GM19238 (cell line): ENCODE measurements around the gene HMGXB3.
"Not testable (repeated sequence)": the region's sequence is repeated elsewhere in the genome, so short reads cannot be mapped to it uniquely, and the experiment has no call there.

ENCODE experiments used
- DNase-seq: peaks from one replicate; pipeline ENCODE4 v3.0.0; 2011; ENCODE audit warnings: low spot score; ENCODE audit not compliant: insufficient read length

The HMGXB3 gene

GRCh38 chr5:150021491-150022157, 21.1 kb downstream of the HMGXB3 start:
- DNase-seq: no peak

- DNase-seq: no peak
These were observed 21.6 kb downstream of the HMGXB3 start for GRCh38 chr5:150022158-150022531.

GRCh38 chr5:150022681-150023080, 22.1 kb downstream of the HMGXB3 start:
- DNase-seq: no peak

GRCh38 chr5:150023136-150023535, 22.6 kb downstream of the HMGXB3 start:
- DNase-seq: no peak

GRCh38 chr5:150024346-150024984, 23.9 kb downstream of the HMGXB3 start:
- DNase-seq: no peak

GRCh38 chr5:150026682-150027172, 26.2 kb downstream of the HMGXB3 start:
- no peak for DNase-seq

GRCh38 chr5:150028047-150028446, 27.5 kb downstream of the HMGXB3 start:
- DNase-seq: not testable (repeated sequence)

- no peak for DNase-seq
These were observed 32.8 kb downstream of the HMGXB3 start for GRCh38 chr5:150033334-150033733.

GRCh38 chr5:150034662-150035061, 34.1 kb downstream of the HMGXB3 start:
- DNase-seq: no peak

- DNase-seq: peak; percentile 20
These were observed 34.8 kb downstream of the HMGXB3 start for GRCh38 chr5:150035139-150035895.

GRCh38 chr5:150036513-150036912, 36.0 kb downstream of the HMGXB3 start:
- no peak for DNase-seq

GRCh38 chr5:150038547-150038946, 38.0 kb downstream of the HMGXB3 start:
- DNase-seq: no peak

GRCh38 chr5:150042459-150042858, 41.9 kb downstream of the HMGXB3 start:
- no peak for DNase-seq

- DNase-seq: no peak
These were observed 43.3 kb downstream of the HMGXB3 start for GRCh38 chr5:150043657-150044328.

- DNase-seq: no peak
These were observed 43.8 kb downstream of the HMGXB3 start for GRCh38 chr5:150044329-150044681.

- no peak for DNase-seq
These were observed 44.2 kb downstream of the HMGXB3 start for GRCh38 chr5:150044712-150045111.

GRCh38 chr5:150045549-150045948, 45.0 kb downstream of the HMGXB3 start:
- DNase-seq: no peak

GRCh38 chr5:150046031-150046430, 45.5 kb downstream of the HMGXB3 start:
- DNase-seq: no peak

GRCh38 chr5:150050172-150050811, 49.8 kb downstream of the HMGXB3 start:
- not testable (repeated sequence) for DNase-seq

- DNase-seq: no peak
These were observed 51.2 kb downstream of the HMGXB3 start for GRCh38 chr5:150051657-150052195.
